Stimulated activated naive CD8-positive, alpha-beta T cell treated with anti-CD3 and anti-CD28 coated beads, Interleukin-15, Interleukin-2, amounts not matched to agents 100 U/mL and 50 U/mL, for 24 hours (primary cell): ENCODE data around the gene TUFM.
"Not testable (repeated sequence)": the region's sequence is repeated elsewhere in the genome, so short reads cannot be mapped to it uniquely, and the experiment has no call there.

Experiments used
- ATAC-seq: fragments of 150-1000 bp; cut with Tn5 transposase; one replicate; pipeline ENCODE4 v1.10.0; 2021
- DNase-seq: peaks from one replicate; pipeline ENCODE4 v3.0.0; 2021

Gene TUFM

GRCh38 chr16:28846080-28846932 is at the start of gene TUFM:
TSS of gene TUFM (minus strand) at chr16:28846348. CDS start at chr16:28846269, 79 bp downstream.
- DNase-seq (peak; percentile 99), ATAC-seq (peak; percentile 95)

- DNase-seq: no peak
- no peak for ATAC-seq
Measured at GRCh38 chr16:28895609-28896008, 49.5 kb upstream of the TUFM start.

GRCh38 chr16:28893291-28893690 is 47.1 kb upstream of the TUFM start:
- ATAC-seq (no peak), DNase-seq (no peak)

- DNase-seq (no peak), ATAC-seq (no peak)
Measured at GRCh38 chr16:28891964-28892890, 46.1 kb upstream of the TUFM start.

- not testable (repeated sequence) for ATAC-seq, DNase-seq
Measured at GRCh38 chr16:28890355-28890754, 44.2 kb upstream of the TUFM start.

- ATAC-seq: no peak
- DNase-seq: no peak
Measured at GRCh38 chr16:28886945-28887344, 40.8 kb upstream of the TUFM start.

GRCh38 chr16:28884045-28884444 is 37.9 kb upstream of the TUFM start:
- DNase-seq (no peak), ATAC-seq (no peak)

- no peak for ATAC-seq
Measured at GRCh38 chr16:28883221-28883996, 37.3 kb upstream of the TUFM start.

GRCh38 chr16:28882551-28883160 is 36.5 kb upstream of the TUFM start:
- DNase-seq (no peak), ATAC-seq (no peak)

More at GRCh38 chr16:28883221-28883996, 37.3 kb upstream of the TUFM start:
- DNase-seq: no peak

GRCh38 chr16:28881565-28881964 is 35.4 kb upstream of the TUFM start:
- ATAC-seq: not testable (repeated sequence)

GRCh38 chr16:28880955-28881354 is 34.8 kb upstream of the TUFM start:
- DNase-seq (no peak), ATAC-seq (no peak)

More at GRCh38 chr16:28881565-28881964, 35.4 kb upstream of the TUFM start:
- DNase-seq: not testable (repeated sequence)

- no peak for ATAC-seq
- no peak for DNase-seq
Measured at GRCh38 chr16:28880589-28880915, 34.4 kb upstream of the TUFM start.

- peak; percentile 94 for DNase-seq
- ATAC-seq: peak; percentile 94
Measured at GRCh38 chr16:28879841-28880588, 33.9 kb upstream of the TUFM start.

- no peak for DNase-seq
- ATAC-seq: peak; percentile 40
Measured at GRCh38 chr16:28879261-28879840, 33.2 kb upstream of the TUFM start.

GRCh38 chr16:28878083-28878926 is 32.2 kb upstream of the TUFM start, which contains the start of gene ATP2A1:
TSS of gene ATP2A1 (plus strand) at chr16:28878488. CDS start at chr16:28878672, 184 bp downstream.
- DNase-seq: no peak
- no peak for ATAC-seq

- no peak for ATAC-seq
- DNase-seq: no peak
Measured at GRCh38 chr16:28877655-28878000, 31.5 kb upstream of the TUFM start.

- no peak for ATAC-seq
- no peak for DNase-seq
Measured at GRCh38 chr16:28876973-28877654, 31.0 kb upstream of the TUFM start.

GRCh38 chr16:28876019-28876659 is 30.0 kb upstream of the TUFM start:
- ATAC-seq (no peak), DNase-seq (no peak)
